MM.1S (cell line): Measurements from ENCODE around the gene CYBRD1.

Experiments
- DNase-seq: peaks from one replicate; pipeline ENCODE4 v3.0.0-alpha.2; 2015
- H2AFZ ChIP-seq: fragments of 300-600 bp; sonication (generic); 2 replicates; pipeline ENCODE4 v1.6.0; 2016; ENCODE audit warnings: antibody characterized with exemption, low read length
- H3F3A ChIP-seq: fragments of 300-600 bp; sonication (generic); 2 replicates; pipeline ENCODE4 v1.6.1; 2016; ENCODE audit warnings: mild to moderate bottlenecking, antibody characterized with exemption, low read length, moderate library complexity, mixed read lengths; ENCODE audit not compliant: insufficient read depth
- H3K27ac ChIP-seq: fragments of 300-600 bp; sonication (generic); 2 replicates; pipeline ENCODE4 v1.5.1; 2016; ENCODE audit warnings: mild to moderate bottlenecking, low read length
- H3K27me3 ChIP-seq: fragments of 300-600 bp; sonication (generic); replicated peaks from 2 replicates; pipeline ENCODE4 v1.6.0; 2016; ENCODE audit warnings: low read length; ENCODE audit not compliant: insufficient read depth
- H3K36me3 ChIP-seq: fragments of 300-600 bp; sonication (generic); replicated peaks from 2 replicates; pipeline ENCODE4 v1.6.1; 2016; ENCODE audit warnings: mild to moderate bottlenecking, low read length, mixed read lengths; ENCODE audit not compliant: insufficient read depth
- H3K4me1 ChIP-seq: fragments of 300-600 bp; sonication (generic); 2 replicates; pipeline ENCODE4 v1.6.1; 2016; ENCODE audit warnings: low read length, mixed read lengths
- H3K4me2 ChIP-seq: fragments of 300-600 bp; sonication (generic); 2 replicates; pipeline ENCODE4 v1.6.0; 2016; ENCODE audit warnings: low read depth, low read length
- H3K4me3 ChIP-seq: fragments of 300-600 bp; sonication (generic); 2 replicates; pipeline ENCODE4 v1.5.1; 2016; ENCODE audit warnings: low read length, mixed read lengths
- H3K79me2 ChIP-seq: fragments of 300-600 bp; sonication (generic); 2 replicates; pipeline ENCODE4 v1.6.1; 2016; ENCODE audit warnings: mixed run types, low read length, mixed read lengths
- H3K9ac ChIP-seq: fragments of 300-600 bp; sonication (generic); 2 replicates; pipeline ENCODE4 v1.6.1; 2016; ENCODE audit warnings: low read length, mixed read lengths
- H3K9me2 ChIP-seq: fragments of 300-600 bp; sonication (generic); replicated peaks from 2 replicates; pipeline ENCODE4 v1.6.1; 2016; ENCODE audit warnings: mild to moderate bottlenecking, low read length, mixed read lengths; ENCODE audit not compliant: insufficient read depth
- H3K9me3 ChIP-seq: fragments of 300-600 bp; sonication (generic); replicated peaks from 2 replicates; pipeline ENCODE4 v1.6.1; 2016; ENCODE audit warnings: mild to moderate bottlenecking, low read length, mixed read lengths; ENCODE audit not compliant: insufficient read depth
- H4K20me1 ChIP-seq: fragments of 300-600 bp; sonication (generic); 2 replicates; pipeline ENCODE4 v1.6.1; 2016; ENCODE audit warnings: mild to moderate bottlenecking, low read length, moderate library complexity, mixed read lengths; ENCODE audit not compliant: insufficient read depth
- CTCF ChIP-seq: fragments of 300-600 bp; sonication (generic); IDR thresholded peaks from 2 replicates; pipeline ENCODE4 v1.5.1; 2016; ENCODE audit warnings: antibody characterized with exemption, low read length, mixed read lengths
- EZH2 ChIP-seq: fragments of 300-600 bp; sonication (generic); optimal IDR thresholded peaks from 2 replicates; pipeline ENCODE3; 2017; ENCODE audit warnings: low read depth, mild to moderate bottlenecking, antibody characterized with exemption, low read length, mixed read lengths
- EZH2phosphoT487 ChIP-seq: fragments of 300-600 bp; sonication (generic); IDR thresholded peaks from 2 replicates; pipeline ENCODE4 v1.6.1; 2018; ENCODE audit warnings: antibody characterized with exemption, low read length

The CYBRD1 gene

GRCh38 chr2:171553858-171554257, 31.6 kb downstream of the CYBRD1 start:
- no peaks in the 10 kb centered on the region for H3K36me3 ChIP-seq
- H2AFZ ChIP-seq, result peak overlapping the region; percentile 64; the same call in 1 of the 2 replicates
- H3K4me2 ChIP-seq, result peak overlapping the region; percentile 38; the same call in 1 of the 2 replicates
- TF ChIP-seq CTCF, result no peak
- no peak for TF ChIP-seq EZH2
- no peak for TF ChIP-seq EZH2phosphoT487
- no peaks in the 10 kb centered on the region for H3K4me1 ChIP-seq
- H3K9me3 ChIP-seq, result no peaks in the 10 kb centered on the region
- DNase-seq, result peak; percentile 66
- peak overlapping the region; percentile 22; the same call in 1 of the 2 replicates for H3K4me3 ChIP-seq
- no peaks in the 10 kb centered on the region for H3F3A ChIP-seq
- H3K9ac ChIP-seq, result no peak overlapping the region
- no peaks in the 10 kb centered on the region for H3K27me3 ChIP-seq
- no peak overlapping the region for H3K27ac ChIP-seq
- H3K9me2 ChIP-seq, result no peaks in the 10 kb centered on the region
- H3K79me2 ChIP-seq, result no peaks in the 10 kb centered on the region
- H4K20me1 ChIP-seq, result no peaks in the 10 kb centered on the region

GRCh38 chr2:171554991-171555615, 32.8 kb downstream of the CYBRD1 start:
- H3K27ac ChIP-seq, result no peak overlapping the region
- H3K79me2 ChIP-seq, result no peaks in the 10 kb centered on the region
- no peaks in the 10 kb centered on the region for H3K36me3 ChIP-seq
- no peaks in the 10 kb centered on the region for H3K27me3 ChIP-seq
- no peaks in the 10 kb centered on the region for H4K20me1 ChIP-seq
- no peak overlapping the region for H3K9ac ChIP-seq
- H3K4me1 ChIP-seq, result no peaks in the 10 kb centered on the region
- no peaks in the 10 kb centered on the region for H3K9me3 ChIP-seq
- no peaks in the 10 kb centered on the region for H3K9me2 ChIP-seq
- no peak overlapping the region for H3K4me3 ChIP-seq
- DNase-seq, result no peak
- no peak overlapping the region for H3K4me2 ChIP-seq
- H3F3A ChIP-seq, result no peaks in the 10 kb centered on the region
- no peak for TF ChIP-seq EZH2phosphoT487
- no peak for TF ChIP-seq CTCF
- TF ChIP-seq EZH2, result no peak
- H2AFZ ChIP-seq, result no peak overlapping the region

- no peak for DNase-seq
- no peaks in the 10 kb centered on the region for H3K79me2 ChIP-seq
- TF ChIP-seq EZH2 (no peak), EZH2phosphoT487 (no peak), CTCF (no peak)
- H3K27ac ChIP-seq, result no peak overlapping the region
- H3K4me1 ChIP-seq, result no peaks in the 10 kb centered on the region
- no peak overlapping the region for H3K4me2 ChIP-seq
- no peaks in the 10 kb centered on the region for H3K9me2 ChIP-seq
- no peaks in the 10 kb centered on the region for H3K9me3 ChIP-seq
- H3K9ac ChIP-seq, result no peak overlapping the region
- H3K4me3 ChIP-seq, result no peak overlapping the region
- H3K36me3 ChIP-seq, result no peaks in the 10 kb centered on the region
- no peaks in the 10 kb centered on the region for H3K27me3 ChIP-seq
- no peaks in the 10 kb centered on the region for H3F3A ChIP-seq
- no peak overlapping the region for H2AFZ ChIP-seq
- no peaks in the 10 kb centered on the region for H4K20me1 ChIP-seq
Observed at GRCh38 chr2:171557363-171557762, 35.1 kb downstream of the CYBRD1 start.
